MCF 10A (cell line): ENCODE measurements around the gene FAM151A. TPM values are rescaled to one million over a fixed set of nuclear protein-coding genes. Genes with fewer than 3 reads are reported as not detected.
A peak's percentile ranks its signal among the peaks of the same experiment; 100 is the strongest.

Experiments
- BruUV-seq: library from RNA; stranded (reverse); fragments of 400-500 nt; replicated peaks from 2 replicates; lab custom pipeline; 2021; lab: Mats Ljungman, UMichigan
- CTCF ChIA-PET: fragments of 300-600 bp; sonication (Branson Sonifier 250); formaldehyde crosslinking; extraction: SDS; loops from one replicate; lab custom pipeline; 2021; ENCODE audit warnings: antibody characterized with exemption, inconsistent platforms; lab: Yijun Ruan, JAX
- POLR2A ChIA-PET: fragments of 300-600, 350-650 bp; sonication (Branson Sonifier 250); formaldehyde crosslinking; extraction: SDS; loops from one replicate; lab custom pipeline; 2020; ENCODE audit warnings: antibody characterized with exemption, inconsistent platforms; lab: Yijun Ruan, JAX
- DNase-seq: peaks from one replicate; pipeline ENCODE4 v3.0.0-alpha.2; 2018; ENCODE audit not compliant: unreplicated experiment
- H3K27ac Mint-ChIP-seq: one replicate; pipeline ENCODE4 v1.8.0; 2022; ENCODE audit warnings: mild to moderate bottlenecking, low read depth, mixed read lengths; ENCODE audit not compliant: unreplicated experiment
- H3K27me3 Mint-ChIP-seq: one replicate; pipeline ENCODE4 v1.8.0; 2022; ENCODE audit warnings: mixed read lengths; ENCODE audit not compliant: insufficient read depth, unreplicated experiment
- H3K36me3 Mint-ChIP-seq: one replicate; pipeline ENCODE4 v1.8.0; 2022; ENCODE audit warnings: mild to moderate bottlenecking, moderate library complexity, mixed read lengths; ENCODE audit not compliant: insufficient read depth, unreplicated experiment
- H3K4me1 Mint-ChIP-seq: one replicate; pipeline ENCODE4 v1.8.0; 2022; ENCODE audit warnings: mixed read lengths; ENCODE audit not compliant: insufficient read depth, unreplicated experiment
- H3K4me3 Mint-ChIP-seq: one replicate; pipeline ENCODE4 v1.8.0; 2022; ENCODE audit warnings: mild to moderate bottlenecking, moderate library complexity, mixed read lengths; ENCODE audit not compliant: unreplicated experiment
- H3K9me3 Mint-ChIP-seq: one replicate; pipeline ENCODE4 v1.8.0; 2022; ENCODE audit warnings: mixed read lengths; ENCODE audit not compliant: unreplicated experiment
- intact Hi-C: fragments of 100-400 bp; cut with micrococcal nuclease; formaldehyde crosslinking; loops from 2 replicates; pipeline ENCODE4 v1.14.1; 2022
- total RNA-seq: library from RNA; stranded (reverse); gene quantifications from 2 replicates; pipeline ENCODE4 v1.2.3, GENCODE V29; 2022
- TF ChIP-seq, protein P1 (sequence below): fragments of 200-600 bp; IDR thresholded peaks from one replicate; pipeline ENCODE4 v1.8.0; 2022; ENCODE audit warnings: antibody characterized with exemption, mild to moderate bottlenecking; ENCODE audit not compliant: unreplicated experiment

Gene FAM151A
- total RNA-seq, 1 experiment from 2014 or later: not detected

GRCh38 chr1:54667797-54668196 is 44.5 kb upstream of the FAM151A start:
- POLR2A ChIA-PET: interaction anchor here (0.7 kb wide), 1 partner anchor 118 kb away, joined by 3 read pairs; no protein-coding TSS in a partner anchor
- intact Hi-C loops: no loop called here

GRCh38 chr1:54666333-54666732 is 43.0 kb upstream of the FAM151A start:
- no peaks in the 10 kb centered on the region for H3K36me3 Mint-ChIP-seq
- CTCF ChIA-PET: interaction anchor here (0.6 kb wide), 1 partner anchor 562 kb away, joined by 3 read pairs; no protein-coding TSS in a partner anchor
- H3K4me3 Mint-ChIP-seq: no peak overlapping the region
- TF ChIP-seq, protein P1, sequence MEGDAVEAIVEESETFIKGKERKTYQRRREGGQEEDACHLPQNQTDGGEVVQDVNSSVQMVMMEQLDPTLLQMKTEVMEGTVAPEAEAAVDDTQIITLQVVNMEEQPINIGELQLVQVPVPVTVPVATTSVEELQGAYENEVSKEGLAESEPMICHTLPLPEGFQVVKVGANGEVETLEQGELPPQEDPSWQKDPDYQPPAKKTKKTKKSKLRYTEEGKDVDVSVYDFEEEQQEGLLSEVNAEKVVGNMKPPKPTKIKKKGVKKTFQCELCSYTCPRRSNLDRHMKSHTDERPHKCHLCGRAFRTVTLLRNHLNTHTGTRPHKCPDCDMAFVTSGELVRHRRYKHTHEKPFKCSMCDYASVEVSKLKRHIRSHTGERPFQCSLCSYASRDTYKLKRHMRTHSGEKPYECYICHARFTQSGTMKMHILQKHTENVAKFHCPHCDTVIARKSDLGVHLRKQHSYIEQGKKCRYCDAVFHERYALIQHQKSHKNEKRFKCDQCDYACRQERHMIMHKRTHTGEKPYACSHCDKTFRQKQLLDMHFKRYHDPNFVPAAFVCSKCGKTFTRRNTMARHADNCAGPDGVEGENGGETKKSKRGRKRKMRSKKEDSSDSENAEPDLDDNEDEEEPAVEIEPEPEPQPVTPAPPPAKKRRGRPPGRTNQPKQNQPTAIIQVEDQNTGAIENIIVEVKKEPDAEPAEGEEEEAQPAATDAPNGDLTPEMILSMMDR: no peak
- no peak overlapping the region for H3K27ac Mint-ChIP-seq
- no peaks in the 10 kb centered on the region for H3K9me3 Mint-ChIP-seq
- intact Hi-C loops: no loop called here
- POLR2A ChIA-PET: no interaction called here
- BruUV-seq: no TSS peak
- DNase-seq: peak; percentile 26
- H3K27me3 Mint-ChIP-seq: no peaks in the 10 kb centered on the region
- H3K4me1 Mint-ChIP-seq: no peaks in the 10 kb centered on the region

More at GRCh38 chr1:54667797-54668196, 44.5 kb upstream of the FAM151A start:
- no peak for DNase-seq
- Mint-ChIP-seq H3K4me1 (peaks cover 8% of the 10 kb centered on the region), H3K27ac (no peak overlapping the region), H3K9me3 (no peaks in the 10 kb centered on the region), H3K36me3 (no peaks in the 10 kb centered on the region), H3K27me3 (no peaks in the 10 kb centered on the region), H3K4me3 (no peak overlapping the region)
- BruUV-seq: no TSS peak
- CTCF ChIA-PET: interaction anchor here (0.6 to 1.2 kb wide), 2 partner anchors 10 to 85 kb away, joined by 4 to 5 read pairs; no protein-coding TSS in a partner anchor
- TF ChIP-seq, protein P1: no peak

GRCh38 chr1:54665852-54666251 is 42.5 kb upstream of the FAM151A start:
- Mint-ChIP-seq H3K27me3 (no peaks in the 10 kb centered on the region), H3K9me3 (no peaks in the 10 kb centered on the region), H3K4me1 (no peaks in the 10 kb centered on the region), H3K4me3 (no peak overlapping the region), H3K36me3 (no peaks in the 10 kb centered on the region), H3K27ac (no peak overlapping the region)
- DNase-seq: no peak
- CTCF ChIA-PET: interaction anchor here (0.6 kb wide), 1 partner anchor 561 kb away, joined by 3 read pairs; no protein-coding TSS in a partner anchor
- POLR2A ChIA-PET: interaction anchor here (0.5 kb wide), 1 partner anchor 149 kb away, joined by 3 read pairs; no protein-coding TSS in a partner anchor
- BruUV-seq: no TSS peak
- TF ChIP-seq, protein P1: no peak
- intact Hi-C loops: no loop called here

- no peak for DNase-seq
- POLR2A ChIA-PET: no interaction called here
- Mint-ChIP-seq H3K36me3 (no peaks in the 10 kb centered on the region), H3K9me3 (no peaks in the 10 kb centered on the region), H3K27me3 (no peaks in the 10 kb centered on the region), H3K4me1 (no peaks in the 10 kb centered on the region), H3K27ac (no peak overlapping the region), H3K4me3 (no peak overlapping the region)
- intact Hi-C loops: no loop called here
- BruUV-seq: no TSS peak
- CTCF ChIA-PET: no interaction called here
- TF ChIP-seq, protein P1: no peak
Measured at GRCh38 chr1:54664364-54664763, 41.0 kb upstream of the FAM151A start.
